Right lobe of liver (tissue), 4 donors: ENCODE results near the gene SHISA9.

ENCODE experiments used
- CTCF ChIP-seq, 4 donors: fragments of 200-600 bp in 3 of 4; fragments of 450-650 bp in 1 of 4; IDR thresholded peaks; one replicate each; pipeline versions ENCODE4 v1.5.1 to v1.8.0; 2016 to 2022; ENCODE audit warnings: antibody characterized with exemption in 4 of 4, mild to moderate bottlenecking in 2 of 4
- POLR2A ChIP-seq: fragments of 450-650 bp; IDR thresholded peaks from one replicate; pipeline ENCODE4 v1.6.1; 2017; ENCODE audit warnings: antibody characterized with exemption, mild to moderate bottlenecking
- donor health status: DM: no; HTN: no; CAD: no.
- donor health status: DM: no; HTN: no; CAD: no.
- donor health status: DM: no; HTN: yes; CAD: no.

DNA sequence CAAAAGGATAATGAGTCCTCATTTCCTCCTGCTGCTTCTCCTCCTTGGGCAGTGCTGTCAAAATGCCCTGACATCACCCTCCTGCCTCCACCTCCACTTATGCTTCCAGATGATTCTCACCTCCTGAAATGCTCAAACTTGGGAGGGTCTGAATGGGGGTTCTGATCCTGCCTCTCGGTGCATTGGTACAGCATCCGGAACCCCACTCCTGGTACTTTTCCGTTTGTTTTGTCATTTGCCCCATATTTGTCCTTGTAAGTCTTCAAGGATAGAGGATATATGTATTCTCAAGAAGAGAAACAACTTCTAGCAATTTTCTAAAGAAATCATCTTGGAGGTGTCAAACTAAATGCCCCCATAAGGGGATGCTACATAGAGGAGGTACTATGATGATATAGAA, 148.3 kb downstream of the SHISA9 start:
- no peak for TF ChIP-seq CTCF (IDR thresholded peaks at IDR 0.05)
- no peak for TF ChIP-seq POLR2A
